Activated naive CD8-positive, alpha-beta T cell treated with anti-CD3 and anti-CD28 coated beads, Interleukin-2, amount 50 U/mL, for 24 hours (primary cell): ENCODE data around the gene PATL1.
"Not testable (repeated sequence)": the region's sequence is repeated elsewhere in the genome, so short reads cannot be mapped to it uniquely, and the experiment has no call there.

Experiments
- ATAC-seq: fragments of 150-1000 bp; cut with Tn5 transposase; one replicate; pipeline ENCODE4 v1.10.0; 2021
- DNase-seq: peaks from one replicate; pipeline ENCODE4 v3.0.0; 2021
- H3K27ac Mint-ChIP-seq: one replicate; pipeline ENCODE4 v1.8.0; 2021; ENCODE audit warnings: mild to moderate bottlenecking, mixed read lengths
- H3K27me3 Mint-ChIP-seq: one replicate; pipeline ENCODE4 v1.8.0; 2021; ENCODE audit warnings: mixed read lengths
- H3K36me3 Mint-ChIP-seq: one replicate; pipeline ENCODE4 v1.8.0; 2021; ENCODE audit warnings: low read depth, mixed read lengths
- H3K4me1 Mint-ChIP-seq: one replicate; pipeline ENCODE4 v1.8.0; 2021; ENCODE audit warnings: mixed read lengths
- H3K4me3 Mint-ChIP-seq: one replicate; pipeline ENCODE4 v1.8.0; 2021; ENCODE audit warnings: mild to moderate bottlenecking, moderate library complexity, mixed read lengths
- H3K9me3 Mint-ChIP-seq: one replicate; pipeline ENCODE4 v1.8.0; 2021; ENCODE audit warnings: mixed read lengths

PATL1 gene

GRCh38 chr11:59681260-59681725, 12.5 kb upstream of the PATL1 start:
- Mint-ChIP-seq H3K4me1 (peaks cover 11% of the 10 kb centered on the region), H3K27me3 (peaks cover 17% of the 10 kb centered on the region)
- ATAC-seq, H3K27ac Mint-ChIP-seq, H3K4me3 Mint-ChIP-seq, DNase-seq, H3K9me3 Mint-ChIP-seq, H3K36me3 Mint-ChIP-seq: not testable (repeated sequence)

DNA sequence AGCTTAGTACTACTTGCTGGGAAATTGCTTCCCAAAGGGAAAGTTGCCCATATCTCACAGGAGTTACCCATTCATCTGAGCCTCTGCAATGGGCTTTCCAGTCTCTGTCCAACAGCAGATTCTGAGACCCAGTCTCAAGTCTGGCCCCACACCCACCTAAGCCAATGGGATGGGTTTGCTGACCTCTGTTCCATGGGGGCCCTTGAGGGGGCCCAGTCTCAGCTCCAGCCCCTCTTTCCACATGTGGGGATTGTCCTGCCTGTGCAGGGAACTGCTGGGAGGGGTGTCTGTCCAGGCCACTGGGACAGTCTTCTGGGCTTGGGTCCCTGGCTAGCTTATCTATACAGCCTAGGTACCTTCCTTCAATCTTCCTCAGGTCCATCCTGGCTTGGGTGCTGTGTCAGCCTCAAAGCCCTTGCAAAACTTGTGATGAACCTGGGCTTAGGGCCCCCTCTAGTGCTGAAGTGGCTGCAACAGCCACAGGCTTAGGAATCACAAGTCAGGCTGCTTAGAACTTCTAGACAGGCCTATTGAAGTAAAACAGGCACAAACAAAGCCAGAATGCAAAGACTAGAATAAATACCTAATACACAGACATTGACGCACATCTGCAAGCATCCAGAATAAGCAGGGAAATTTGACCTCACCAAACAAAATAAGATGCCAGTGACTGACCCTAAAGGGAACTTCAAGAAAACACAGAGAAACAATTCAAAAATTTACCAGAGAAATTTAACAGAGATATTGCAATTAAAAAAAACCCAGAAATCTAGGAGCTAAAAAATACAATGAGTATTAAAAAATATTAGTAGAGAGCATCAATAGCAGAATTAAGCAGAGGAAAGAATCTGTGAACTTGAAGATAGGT, 11.7 kb upstream of the PATL1 start:
- Mint-ChIP-seq H3K4me1 (peaks cover 16% of the 10 kb centered on the region), H3K27ac (no peak overlapping the region), H3K36me3 (no peaks in the 10 kb centered on the region), H3K4me3 (no peak overlapping the region), H3K27me3 (peaks cover 16% of the 10 kb centered on the region), H3K9me3 (no peaks in the 10 kb centered on the region)
- DNase-seq (peak; percentile 48), ATAC-seq (peak; percentile 78)

- Mint-ChIP-seq H3K27ac (no peak overlapping the region), H3K36me3 (no peaks in the 10 kb centered on the region), H3K9me3 (no peaks in the 10 kb centered on the region), H3K27me3 (peaks cover 13% of the 10 kb centered on the region), H3K4me1 (peaks cover 16% of the 10 kb centered on the region), H3K4me3 (no peak overlapping the region)
- ATAC-seq (no peak), DNase-seq (no peak)
Measured at GRCh38 chr11:59679347-59679746, 10.5 kb upstream of the PATL1 start.

- Mint-ChIP-seq H3K36me3 (no peaks in the 10 kb centered on the region), H3K4me1 (peaks cover 16% of the 10 kb centered on the region), H3K27me3 (peaks cover 11% of the 10 kb centered on the region), H3K4me3 (no peak overlapping the region), H3K27ac (no peak overlapping the region), H3K9me3 (no peaks in the 10 kb centered on the region)
- DNase-seq (no peak), ATAC-seq (no peak)
Measured at GRCh38 chr11:59678813-59679165, 10.0 kb upstream of the PATL1 start.

DNA sequence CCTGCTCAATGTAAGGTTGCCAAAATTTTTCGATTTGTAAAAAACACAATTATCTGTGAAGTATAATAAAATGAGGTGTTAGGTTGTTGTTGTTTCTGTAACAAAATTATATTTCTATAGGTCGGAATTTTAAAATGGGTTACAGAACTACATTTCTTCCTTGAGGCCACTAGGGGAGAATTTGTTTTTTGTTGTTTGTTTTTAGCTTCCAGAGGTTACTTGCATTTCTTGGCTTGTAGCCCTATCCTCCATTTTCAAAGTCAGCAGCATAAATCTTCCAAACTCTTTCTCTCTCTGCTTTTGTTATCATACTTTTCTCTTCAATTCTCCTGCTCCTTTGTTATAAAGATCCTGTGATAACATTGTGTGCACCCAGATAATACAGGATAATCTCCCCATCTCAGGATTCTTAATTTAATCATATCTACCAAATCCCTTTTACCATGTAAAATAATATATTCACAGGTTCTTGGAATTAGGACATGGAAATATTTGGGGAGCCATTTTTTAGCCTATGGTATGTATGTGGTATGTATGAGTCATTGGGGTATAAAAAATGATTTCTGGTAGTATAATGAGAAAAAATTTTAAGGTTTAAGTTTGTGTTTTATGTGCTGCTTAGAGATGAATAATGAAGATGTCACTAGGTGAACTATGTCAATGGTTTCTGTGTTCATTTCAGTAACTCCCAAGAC, 9.4 kb upstream of the PATL1 start:
- H3K27ac Mint-ChIP-seq, result no peak overlapping the region
- DNase-seq, result no peak
- no peaks in the 10 kb centered on the region for H3K36me3 Mint-ChIP-seq
- peaks cover 16% of the 10 kb centered on the region for H3K4me1 Mint-ChIP-seq
- no peak overlapping the region for H3K4me3 Mint-ChIP-seq
- H3K27me3 Mint-ChIP-seq, result peaks cover 8% of the 10 kb centered on the region
- H3K9me3 Mint-ChIP-seq, result no peaks in the 10 kb centered on the region
- no peak for ATAC-seq

DNA sequence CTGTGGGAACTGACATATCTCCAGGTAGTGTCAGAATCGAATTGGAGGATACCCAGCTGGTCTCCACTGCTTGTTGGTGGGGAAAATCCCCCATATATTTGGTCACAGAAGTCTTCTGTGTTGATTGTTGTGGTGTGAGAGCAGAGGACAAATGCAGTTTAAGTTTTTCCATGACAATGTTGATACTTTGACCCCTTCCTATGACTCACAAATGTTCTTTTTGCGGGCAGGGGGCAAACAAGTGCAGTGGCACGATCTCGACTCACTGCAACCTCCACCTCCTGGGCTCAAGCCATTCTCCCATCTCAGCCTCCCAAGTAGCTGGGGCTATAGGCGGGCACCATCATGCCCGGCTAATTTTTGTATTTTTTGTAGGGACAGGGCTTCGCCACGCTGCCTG, 7.4 kb upstream of the PATL1 start:
- Mint-ChIP-seq H3K36me3 (no peaks in the 10 kb centered on the region), H3K9me3 (no peaks in the 10 kb centered on the region), H3K4me1 (peaks cover 16% of the 10 kb centered on the region), H3K27me3 (peaks cover 4% of the 10 kb centered on the region), H3K4me3 (no peak overlapping the region), H3K27ac (no peak overlapping the region)
- DNase-seq (no peak), ATAC-seq (peak; percentile 12)

- Mint-ChIP-seq H3K36me3 (no peaks in the 10 kb centered on the region), H3K4me1 (peaks cover 25% of the 10 kb centered on the region), H3K9me3 (no peaks in the 10 kb centered on the region), H3K27ac (no peak overlapping the region), H3K27me3 (peaks cover 4% of the 10 kb centered on the region), H3K4me3 (no peak overlapping the region)
- DNase-seq, result no peak
- no peak for ATAC-seq
Measured at GRCh38 chr11:59674291-59674690, 5.5 kb upstream of the PATL1 start.

- Mint-ChIP-seq H3K27me3 (peaks cover 4% of the 10 kb centered on the region), H3K36me3 (no peaks in the 10 kb centered on the region), H3K27ac (no peak overlapping the region), H3K4me3 (no peak overlapping the region), H3K9me3 (no peaks in the 10 kb centered on the region), H3K4me1 (peaks cover 19% of the 10 kb centered on the region)
- DNase-seq (no peak), ATAC-seq (no peak)
Measured at GRCh38 chr11:59673291-59673690, 4.5 kb upstream of the PATL1 start.

- H3K36me3 Mint-ChIP-seq, result peaks cover 13% of the 10 kb centered on the region
- peaks cover 4% of the 10 kb centered on the region for H3K27me3 Mint-ChIP-seq
- ATAC-seq (no peak), DNase-seq (no peak)
- no peaks in the 10 kb centered on the region for H3K9me3 Mint-ChIP-seq
- H3K4me1 Mint-ChIP-seq, result peaks cover 35% of the 10 kb centered on the region
- H3K4me3 Mint-ChIP-seq, result no peak overlapping the region
- H3K27ac Mint-ChIP-seq, result no peak overlapping the region
Measured at GRCh38 chr11:59671471-59671870, 2.6 kb upstream of the PATL1 start.

GRCh38 chr11:59669611-59670009, 773 bp upstream of the PATL1 start:
- peak; percentile 35 for DNase-seq
- Mint-ChIP-seq H3K9me3 (no peaks in the 10 kb centered on the region), H3K4me3 (peak overlapping the region; percentile 92), H3K27ac (peak overlapping the region; percentile 95), H3K27me3 (no peaks in the 10 kb centered on the region), H3K36me3 (peaks cover 30% of the 10 kb centered on the region), H3K4me1 (peaks cover 39% of the 10 kb centered on the region)
- ATAC-seq, result no peak

DNA sequence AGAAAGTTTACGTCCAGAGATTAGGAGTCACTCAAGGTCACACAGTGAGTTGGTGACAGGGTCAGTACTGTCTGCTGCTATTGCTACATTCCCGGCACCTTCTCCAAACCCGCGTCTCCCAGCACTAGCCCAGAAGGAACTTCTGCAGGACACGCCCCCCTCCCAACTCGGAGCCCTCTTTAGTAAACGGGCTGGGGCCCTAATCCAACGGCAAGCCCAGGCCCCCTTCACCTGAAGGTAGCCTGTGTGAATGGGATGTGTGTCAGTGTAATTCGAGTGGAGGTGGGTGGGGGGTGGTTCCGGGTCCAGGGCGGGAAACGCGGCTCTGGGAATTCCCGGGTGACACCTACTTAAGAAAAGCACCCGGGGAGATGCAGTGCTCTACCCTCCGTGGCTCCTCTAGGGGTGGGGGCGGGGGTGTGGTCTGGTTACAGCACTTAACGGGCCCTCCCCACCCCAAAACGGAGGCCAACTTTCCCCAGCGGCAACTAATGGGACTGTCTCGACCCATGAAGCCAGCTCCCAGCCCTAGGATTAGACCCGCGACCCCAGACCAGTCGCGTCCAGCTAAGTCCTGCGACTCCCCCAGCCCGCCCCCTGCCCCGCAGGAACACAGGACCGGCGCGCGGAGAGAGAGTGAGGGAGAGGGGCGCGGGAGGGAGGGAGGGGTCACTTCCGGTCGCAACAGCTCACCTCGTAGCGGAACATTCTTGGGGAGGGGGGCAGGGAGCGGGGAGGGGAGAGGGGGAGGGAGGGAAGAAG, 468 bp downstream of the PATL1 start:
- peak overlapping the region; percentile 86 for H3K27ac Mint-ChIP-seq
- peak; percentile 37 for ATAC-seq
- no peaks in the 10 kb centered on the region for H3K27me3 Mint-ChIP-seq
- H3K4me3 Mint-ChIP-seq, result peak overlapping the region; percentile 92
- peak; percentile 72 for DNase-seq
- no peaks in the 10 kb centered on the region for H3K9me3 Mint-ChIP-seq
- H3K4me1 Mint-ChIP-seq, result peaks cover 44% of the 10 kb centered on the region
- peaks cover 34% of the 10 kb centered on the region for H3K36me3 Mint-ChIP-seq

DNA sequence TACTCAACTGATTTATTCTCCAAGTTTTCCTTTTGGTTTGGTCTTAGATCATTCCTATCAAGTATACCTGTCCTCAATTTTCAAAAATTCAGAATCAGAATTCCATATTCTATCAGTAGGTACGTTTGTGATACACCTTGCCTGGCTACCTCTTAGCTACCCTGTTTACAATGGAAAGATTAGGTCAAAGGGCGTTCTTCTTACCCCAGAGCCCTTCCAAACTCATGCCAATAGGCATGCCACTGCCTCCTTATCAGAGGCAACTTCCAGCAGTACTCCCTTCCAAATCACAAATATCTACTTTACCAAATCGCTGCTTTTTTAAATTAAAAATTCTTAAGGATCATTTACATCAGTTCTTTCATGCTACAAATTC, 1.0 kb downstream of the PATL1 start:
- Mint-ChIP-seq H3K4me3 (peak overlapping the region; percentile 92), H3K36me3 (peaks cover 39% of the 10 kb centered on the region), H3K9me3 (no peaks in the 10 kb centered on the region), H3K4me1 (peaks cover 49% of the 10 kb centered on the region), H3K27me3 (no peaks in the 10 kb centered on the region), H3K27ac (peak overlapping the region; percentile 86)
- no peak for ATAC-seq
- no peak for DNase-seq

- ATAC-seq, result no peak
- peaks cover 49% of the 10 kb centered on the region for H3K4me1 Mint-ChIP-seq
- no peak for DNase-seq
- peak overlapping the region; percentile 92 for H3K4me3 Mint-ChIP-seq
- H3K9me3 Mint-ChIP-seq, result no peaks in the 10 kb centered on the region
- H3K27ac Mint-ChIP-seq, result peak overlapping the region; percentile 86
- H3K36me3 Mint-ChIP-seq, result peaks cover 42% of the 10 kb centered on the region
- no peaks in the 10 kb centered on the region for H3K27me3 Mint-ChIP-seq
Measured at GRCh38 chr11:59666969-59667368, 1.9 kb downstream of the PATL1 start.

DNA sequence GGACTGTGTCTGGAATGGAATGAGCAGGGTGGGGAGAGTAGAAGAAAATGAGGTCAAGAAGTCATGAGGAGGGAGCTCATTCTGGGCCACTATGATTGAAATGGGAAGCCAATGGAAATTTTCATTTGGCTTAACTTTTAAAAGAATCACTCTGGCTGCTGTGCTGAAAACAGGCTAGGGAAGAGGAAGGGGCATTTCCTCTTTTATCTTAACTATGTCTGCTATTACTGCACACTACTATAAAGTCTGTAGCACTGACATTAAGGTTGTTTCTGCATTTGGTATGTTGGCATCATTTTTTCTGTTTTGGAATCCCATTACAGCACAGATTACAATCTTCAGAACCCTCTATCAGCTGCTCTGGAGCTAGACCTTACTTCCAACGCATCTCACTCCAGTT, 8.2 kb downstream of the PATL1 start:
- no peaks in the 10 kb centered on the region for H3K27me3 Mint-ChIP-seq
- no peak overlapping the region for H3K4me3 Mint-ChIP-seq
- DNase-seq (no peak), ATAC-seq (no peak)
- no peaks in the 10 kb centered on the region for H3K9me3 Mint-ChIP-seq
- peaks cover 24% of the 10 kb centered on the region for H3K4me1 Mint-ChIP-seq
- peaks cover 66% of the 10 kb centered on the region for H3K36me3 Mint-ChIP-seq
- no peak overlapping the region for H3K27ac Mint-ChIP-seq
